Activated CD8-positive, alpha-beta T cell treated with anti-CD3 and anti-CD28 coated beads for 36 hours (primary cell): ENCODE data around the gene PTBP1. TPM values are rescaled to one million over a fixed set of nuclear protein-coding genes. Genes with fewer than 3 reads are reported as not detected.
A peak's percentile ranks its signal among the peaks of the same experiment; 100 is the strongest.
"Not testable (repeated sequence)": the region's sequence is repeated elsewhere in the genome, so short reads cannot be mapped to it uniquely, and the experiment has no call there.

Experiments
- ATAC-seq: fragments of 200-7000 bp; cut with Tn5 transposase; one replicate; pipeline ENCODE4 v1.10.0; 2021; ENCODE audit warnings: mild to moderate bottlenecking, moderate library complexity
- CTCF ChIA-PET: fragments of 350-600 bp; sonication (Branson Sonifier 250); formaldehyde crosslinking; loops from one replicate; lab custom pipeline; 2021; ENCODE audit warnings: antibody characterized with exemption; lab: Charles Lee
- POLR2A ChIA-PET: fragments of 350-600 bp; sonication (Branson Sonifier 250); formaldehyde crosslinking; loops from one replicate; lab custom pipeline; 2021; ENCODE audit warnings: antibody characterized with exemption; lab: Charles Lee
- DNase-seq: peaks from one replicate; pipeline ENCODE4 v3.0.0-alpha.2; 2020
- H3K27ac Mint-ChIP-seq: one replicate; pipeline ENCODE4 v1.8.0; 2021; ENCODE audit warnings: mild to moderate bottlenecking, mixed read lengths
- H3K27me3 Mint-ChIP-seq: one replicate; pipeline ENCODE4 v1.8.0; 2021; ENCODE audit warnings: mixed read lengths
- H3K36me3 Mint-ChIP-seq: one replicate; pipeline ENCODE4 v1.8.0; 2021; ENCODE audit warnings: low read depth, mixed read lengths
- H3K4me1 Mint-ChIP-seq: one replicate; pipeline ENCODE4 v1.8.0; 2021; ENCODE audit warnings: low read depth, mixed read lengths
- H3K4me3 Mint-ChIP-seq: one replicate; pipeline ENCODE4 v1.8.0; 2021; ENCODE audit warnings: mild to moderate bottlenecking, moderate library complexity, mixed read lengths
- H3K9me3 Mint-ChIP-seq: one replicate; pipeline ENCODE4 v1.8.0; 2021; ENCODE audit warnings: mixed read lengths
- CTCF ChIP-seq: fragments of 200-600 bp; IDR thresholded peaks from one replicate; pipeline ENCODE4 v1.8.0; 2022; ENCODE audit warnings: antibody characterized with exemption, mild to moderate bottlenecking
- intact Hi-C: fragments of 100-400 bp; cut with micrococcal nuclease; formaldehyde crosslinking; loops from one replicate; pipeline ENCODE4 v1.10.0; 2022
- total RNA-seq, 2 experiments: library from RNA; stranded (reverse); gene quantifications; one replicate each; pipeline ENCODE4 v1.2.3, GENCODE V29; 2021

Gene PTBP1
- total RNA-seq, 2 experiments from 2014 or later = 581 to 582 TPM

DNA sequence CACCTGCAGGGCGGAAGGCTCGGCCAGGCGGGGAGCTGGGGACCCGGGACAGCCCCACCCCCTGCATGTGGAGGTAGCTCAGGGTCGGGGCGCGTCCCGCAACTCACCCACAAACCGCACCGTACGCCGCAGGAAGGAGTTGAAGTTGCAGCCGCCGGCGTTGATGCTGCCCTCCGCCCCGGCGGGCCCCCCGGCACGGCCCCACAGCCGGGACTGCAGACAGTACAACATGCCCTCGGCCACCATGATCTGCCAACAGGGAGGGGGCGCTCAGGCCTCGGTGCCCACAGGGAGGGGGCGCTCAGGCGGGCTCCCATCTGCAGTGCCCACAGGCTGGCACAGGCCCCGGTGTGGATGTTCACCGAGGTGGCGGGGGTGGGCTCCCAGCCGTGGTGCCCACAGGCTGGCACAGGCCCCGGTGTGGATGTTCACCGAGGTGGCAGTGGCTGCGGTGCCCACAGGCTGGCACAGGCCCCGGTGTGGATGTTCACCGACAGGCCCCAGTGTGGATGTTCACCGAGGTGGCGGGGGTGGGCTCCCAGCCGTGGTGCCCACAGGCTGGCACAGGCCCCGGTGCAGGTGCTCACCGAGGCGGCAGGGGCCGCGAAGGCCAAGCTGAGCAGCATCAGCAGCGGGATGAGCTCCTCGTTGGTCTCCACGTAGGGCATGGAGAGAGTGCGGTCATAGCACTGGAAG, 18.0 kb downstream of the PTBP1 start:
- H3K27me3 Mint-ChIP-seq = no peaks in the 10 kb centered on the region
- no peak overlapping the region for H3K4me3 Mint-ChIP-seq
- ATAC-seq (peak; percentile 21), DNase-seq (no peak)
- TF ChIP-seq CTCF = no peak
- no peak overlapping the region for H3K27ac Mint-ChIP-seq
- H3K36me3 Mint-ChIP-seq = peaks cover 35% of the 10 kb centered on the region
- H3K9me3 Mint-ChIP-seq = no peaks in the 10 kb centered on the region
- CTCF ChIA-PET = no interaction called here
- intact Hi-C loops = no loop called here
- no peaks in the 10 kb centered on the region for H3K4me1 Mint-ChIP-seq
- POLR2A ChIA-PET = interaction anchor here (1.1 to 4.0 kb wide), 3 partner anchors 9 to 169 kb away, joined by 3 to 106 read pairs (median 4); partner anchors contain the start of genes PTBP1 and WDR18

DNA sequence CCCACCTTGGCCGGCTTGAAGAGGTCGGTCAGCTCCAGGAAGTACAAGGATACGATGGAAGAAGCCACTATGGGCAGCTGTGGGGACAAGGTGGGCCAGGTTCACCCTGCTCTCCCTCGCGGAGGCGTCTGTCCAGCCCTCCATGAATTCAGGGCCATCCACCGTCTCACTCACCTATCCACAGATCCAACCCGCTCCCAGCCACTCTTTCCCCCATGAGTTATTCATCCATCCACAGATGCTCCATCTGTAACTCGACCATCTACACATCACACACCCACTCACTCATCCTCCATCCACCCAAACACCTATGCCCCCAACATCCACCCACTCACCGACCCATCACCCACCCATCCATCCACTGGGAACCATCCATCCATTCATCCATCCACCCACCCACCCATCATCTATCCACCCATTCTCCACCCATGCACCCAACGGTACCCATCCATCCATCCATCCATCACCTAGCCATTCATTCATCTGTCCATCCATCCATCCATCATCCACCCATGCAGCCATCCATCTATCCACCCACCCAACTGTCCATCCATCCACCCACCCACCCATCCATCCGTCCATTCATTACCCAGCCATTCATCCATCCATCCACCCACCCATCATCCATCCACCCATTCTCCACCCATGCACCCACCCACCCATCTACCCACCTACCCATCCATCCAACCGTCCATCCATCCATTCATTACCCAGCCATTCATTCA, 18.7 kb downstream of the PTBP1 start:
- Mint-ChIP-seq H3K4me3 (no peak overlapping the region), H3K27me3 (no peaks in the 10 kb centered on the region), H3K27ac (no peak overlapping the region), H3K36me3 (peaks cover 31% of the 10 kb centered on the region), H3K9me3 (no peaks in the 10 kb centered on the region), H3K4me1 (no peaks in the 10 kb centered on the region)
- POLR2A ChIA-PET = interaction anchor here (4.0 kb wide), 1 partner anchor 16 kb away, joined by 106 read pairs; the partner anchor contains the start of gene PTBP1
- CTCF ChIA-PET = no interaction called here
- intact Hi-C loops = no loop called here
- DNase-seq (no peak), ATAC-seq (no peak)
- TF ChIP-seq CTCF = no peak

GRCh38 chr19:816500-816857, 19.2 kb downstream of the PTBP1 start:
- H3K4me3 Mint-ChIP-seq = no peak overlapping the region
- DNase-seq = no peak
- no peaks in the 10 kb centered on the region for H3K4me1 Mint-ChIP-seq
- intact Hi-C loops = no loop called here
- TF ChIP-seq CTCF = no peak
- CTCF ChIA-PET = no interaction called here
- POLR2A ChIA-PET = no interaction called here
- H3K27me3 Mint-ChIP-seq = no peaks in the 10 kb centered on the region
- no peak overlapping the region for H3K27ac Mint-ChIP-seq
- H3K36me3 Mint-ChIP-seq = peaks cover 29% of the 10 kb centered on the region
- no peak for ATAC-seq
- H3K9me3 Mint-ChIP-seq = no peaks in the 10 kb centered on the region

- H3K4me3 Mint-ChIP-seq, intact Hi-C loops, H3K4me1 Mint-ChIP-seq, H3K27me3 Mint-ChIP-seq, H3K9me3 Mint-ChIP-seq, DNase-seq, ATAC-seq, H3K27ac Mint-ChIP-seq, CTCF ChIA-PET: not testable (repeated sequence)
- POLR2A ChIA-PET = interaction anchor here (1.2 to 2.2 kb wide), 3 partner anchors 11 to 22 kb away, joined by 4 to 7 read pairs (median 5); no protein-coding TSS in a partner anchor
- H3K36me3 Mint-ChIP-seq = peaks cover 11% of the 10 kb centered on the region
These were observed 23.0 kb downstream of the PTBP1 start for GRCh38 chr19:820212-820611.

DNA sequence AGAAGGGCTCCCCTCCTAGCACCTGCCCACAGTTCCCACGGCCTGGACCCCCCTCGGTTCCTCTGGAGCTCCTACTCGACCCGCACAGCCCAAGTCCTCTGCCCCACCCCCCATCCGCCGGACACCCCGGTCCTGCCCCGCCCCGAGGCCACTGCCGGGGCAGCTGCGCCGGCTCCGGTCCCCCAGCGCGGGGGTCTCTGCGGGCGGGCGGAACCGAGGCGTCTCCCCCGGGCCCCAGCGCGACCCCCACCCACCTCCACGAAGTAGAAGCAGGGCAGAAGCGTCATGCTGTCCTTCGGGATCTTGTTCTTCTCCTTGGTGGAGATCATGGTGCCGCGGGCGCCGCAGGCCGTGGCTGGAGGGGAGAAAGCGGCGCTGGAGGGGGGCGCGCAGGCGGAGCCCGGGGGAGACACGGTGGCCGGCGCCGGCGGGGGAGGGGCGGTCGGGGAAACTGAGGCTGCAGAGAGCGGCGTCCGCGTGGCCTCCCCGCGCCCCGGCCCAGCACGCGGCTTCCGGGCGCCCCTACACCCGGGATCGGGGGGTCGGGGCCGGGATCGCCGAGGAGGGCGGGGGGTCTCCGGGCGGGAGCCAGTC, 24.1 kb downstream of the PTBP1 start:
- Mint-ChIP-seq H3K36me3 (peaks cover 5% of the 10 kb centered on the region), H3K4me3 (no peak overlapping the region), H3K27me3 (peaks cover 10% of the 10 kb centered on the region), H3K27ac (no peak overlapping the region), H3K9me3 (no peaks in the 10 kb centered on the region), H3K4me1 (no peaks in the 10 kb centered on the region)
- DNase-seq (no peak), ATAC-seq (no peak)
- POLR2A ChIA-PET = interaction anchor here (0.5 to 2.2 kb wide), 3 partner anchors 12 to 25 kb away, joined by 3 to 5 read pairs (median 3); no protein-coding TSS in a partner anchor
- TF ChIP-seq CTCF = no peak
- intact Hi-C loops = no loop called here
- CTCF ChIA-PET = no interaction called here
